SK-N-SH treated with all-trans-retinoic acid at 6 μM for 48 hours (cell line): ENCODE measurements around the gene SYP.

Experiments
- ARNTL ChIP-seq: fragments of 450-650 bp; formaldehyde crosslinking; IDR thresholded peaks from 2 replicates; pipeline ENCODE4 v1.5.0; 2020; ENCODE audit warnings: low read depth, mild to moderate bottlenecking, moderate library complexity, borderline replicate concordance
- BACH2 ChIP-seq: fragments of 250-450 bp; sonication (Bioruptor Pico); IDR thresholded peaks from 2 replicates; pipeline ENCODE4 v1.9.0; 2021; ENCODE audit warnings: mild to moderate bottlenecking, borderline replicate concordance
- OSR1 ChIP-seq: fragments of 250-450 bp; sonication (Bioruptor Pico); IDR thresholded peaks from 2 replicates; pipeline ENCODE4 v1.8.0; 2022; ENCODE audit warnings: moderate library complexity, mild to moderate bottlenecking, inconsistent platforms
- PATZ1 ChIP-seq: fragments of 250-450 bp; sonication (Bioruptor Pico); IDR thresholded peaks from 2 replicates; pipeline ENCODE4 v1.8.0; 2020; ENCODE audit warnings: mild to moderate bottlenecking, moderate library complexity, borderline replicate concordance
- PPARA ChIP-seq: fragments of 250-450 bp; sonication (Bioruptor Pico); IDR thresholded peaks from 2 replicates; pipeline ENCODE4 v1.5.0; 2020; ENCODE audit warnings: mild to moderate bottlenecking, borderline replicate concordance
- RARB ChIP-seq: fragments of 250-450 bp; sonication (Bioruptor Pico); IDR thresholded peaks from 2 replicates; pipeline ENCODE4 v1.8.0; 2021; ENCODE audit warnings: mild to moderate bottlenecking, moderate library complexity
- SNAI2 ChIP-seq: fragments of 250-450 bp; sonication (Bioruptor Pico); IDR thresholded peaks from 2 replicates; pipeline ENCODE4 v1.5.0; 2020; ENCODE audit warnings: mild to moderate bottlenecking, moderate library complexity
- TCF4 ChIP-seq: fragments of 250-450 bp; sonication (Bioruptor Pico); IDR thresholded peaks from 2 replicates; pipeline ENCODE4 v1.8.0; 2021; ENCODE audit warnings: mild to moderate bottlenecking, moderate library complexity, borderline replicate concordance
- ZFP3 ChIP-seq: fragments of 250-450 bp; sonication (Bioruptor Pico); IDR thresholded peaks from 2 replicates; pipeline ENCODE4 v1.5.0; 2020; ENCODE audit warnings: mild to moderate bottlenecking, moderate library complexity
- ZFP30 ChIP-seq: fragments of 450-650 bp; formaldehyde crosslinking; IDR thresholded peaks from 2 replicates; pipeline ENCODE4 v1.5.0; 2022; ENCODE audit warnings: mild to moderate bottlenecking, moderate library complexity
- ZNF70 ChIP-seq: fragments of 450-650 bp; formaldehyde crosslinking; IDR thresholded peaks from 2 replicates; pipeline ENCODE4 v1.5.0; 2020; ENCODE audit warnings: mild to moderate bottlenecking, moderate library complexity
- ZNF8 ChIP-seq: fragments of 450-650 bp; formaldehyde crosslinking; IDR thresholded peaks from 2 replicates; pipeline ENCODE4 v1.5.0; 2020; ENCODE audit warnings: mild to moderate bottlenecking, moderate library complexity

GRCh38 chrX:49226946-49227345, 27.0 kb upstream of the SYP start:
- no peak for TF ChIP-seq SNAI2 (CRISPR knock-in tag)
- TF ChIP-seq RARB (CRISPR knock-in tag): no peak
- TF ChIP-seq TCF4 (CRISPR knock-in tag): no peak
- TF ChIP-seq ZNF70 (CRISPR knock-in tag): no peak
- TF ChIP-seq ZFP30: no peak
- no peak for TF ChIP-seq ZFP3 (CRISPR knock-in tag)
- TF ChIP-seq BACH2 (CRISPR knock-in tag): no peak
- TF ChIP-seq ARNTL (CRISPR knock-in tag): no peak
- no peak for TF ChIP-seq OSR1
- no peak for TF ChIP-seq PPARA (CRISPR knock-in tag)
- no peak for TF ChIP-seq ZNF8 (CRISPR knock-in tag)
- no peak for TF ChIP-seq PATZ1 (CRISPR knock-in tag)
